Activated CD8-positive, alpha-beta memory T cell treated with anti-CD3 and anti-CD28 coated beads, Interleukin-2, amount 50 U/mL, for 1 hour (primary cell): ENCODE results near the gene CHIT1.

Experiments used
- DNase-seq: peaks from one replicate; pipeline ENCODE4 v3.0.0-alpha.2; 2020; ENCODE audit errors: extremely low read depth

Gene CHIT1

GRCh38 chr1:203216274-203217138, 13.0 kb downstream of the CHIT1 start:
- DNase-seq = peak; percentile 7

GRCh38 chr1:203215573-203215972, 13.9 kb downstream of the CHIT1 start:
- DNase-seq = no peak

- no peak for DNase-seq
These were observed 14.6 kb downstream of the CHIT1 start for GRCh38 chr1:203214871-203215270.

GRCh38 chr1:203213126-203213525, 16.3 kb downstream of the CHIT1 start:
- no peak for DNase-seq

- DNase-seq = no peak
These were observed 17.7 kb downstream of the CHIT1 start for GRCh38 chr1:203211812-203212211.

- DNase-seq = no peak
These were observed 18.5 kb downstream of the CHIT1 start for GRCh38 chr1:203210988-203211387.

- DNase-seq = no peak
These were observed 19.1 kb downstream of the CHIT1 start for GRCh38 chr1:203210350-203210749.

GRCh38 chr1:203208181-203208580, 21.3 kb downstream of the CHIT1 start:
- DNase-seq = no peak

GRCh38 chr1:203207751-203208150, 21.7 kb downstream of the CHIT1 start:
- no peak for DNase-seq

GRCh38 chr1:203206129-203206687, 23.3 kb downstream of the CHIT1 start:
- DNase-seq = no peak

- no peak for DNase-seq
These were observed 24.7 kb downstream of the CHIT1 start for GRCh38 chr1:203204756-203205155.

- DNase-seq = no peak
These were observed 26.8 kb downstream of the CHIT1 start for GRCh38 chr1:203202431-203203245.

- no peak for DNase-seq
These were observed 27.8 kb downstream of the CHIT1 start for GRCh38 chr1:203201516-203202205.

GRCh38 chr1:203200916-203201315, 28.6 kb downstream of the CHIT1 start:
- DNase-seq = no peak

GRCh38 chr1:203199816-203200571, 29.5 kb downstream of the CHIT1 start:
- DNase-seq = no peak

- no peak for DNase-seq
These were observed 30.0 kb downstream of the CHIT1 start for GRCh38 chr1:203199481-203199815.

GRCh38 chr1:203199002-203199401, 30.5 kb downstream of the CHIT1 start:
- DNase-seq = no peak

- DNase-seq = no peak
These were observed 31.8 kb downstream of the CHIT1 start for GRCh38 chr1:203197625-203198024.

- DNase-seq = no peak
These were observed 33.1 kb downstream of the CHIT1 start for GRCh38 chr1:203196371-203196770.

- no peak for DNase-seq
These were observed 38.5 kb downstream of the CHIT1 start for GRCh38 chr1:203190949-203191348.

GRCh38 chr1:203189951-203190352, 39.5 kb downstream of the CHIT1 start:
- DNase-seq = no peak
